GM06990 (cell line): ENCODE measurements around the gene ROBO4.

ENCODE experiments used
- DNase-seq: peaks from one replicate; pipeline ENCODE4 v3.0.0-alpha.2; 2011; ENCODE audit not compliant: insufficient read length; ENCODE audit errors: extremely low read depth
- H3K27me3 ChIP-seq: replicated peaks from 2 replicates; pipeline ENCODE4 v1.6.0; 2011; ENCODE audit warnings: low read length; ENCODE audit not compliant: control insufficient read depth, insufficient read depth
- H3K36me3 ChIP-seq: 2 replicates; pipeline ENCODE4 v1.5.1; 2011; ENCODE audit warnings: low read length; ENCODE audit not compliant: control insufficient read depth, insufficient read depth
- H3K4me3 ChIP-seq: replicated peaks from 2 replicates; pipeline ENCODE4 v1.5.1; 2011; ENCODE audit warnings: low read depth, mild to moderate bottlenecking, control low read depth, low read length
- CTCF ChIP-seq: IDR thresholded peaks from 2 replicates; pipeline ENCODE4 v1.5.1; 2011; ENCODE audit warnings: low read length, control low read depth, mild to moderate bottlenecking, inconsistent platforms; ENCODE audit not compliant: insufficient read depth, poor library complexity, severe bottlenecking

The ROBO4 gene

GRCh38 chr11:124917115-124917637, 19.5 kb upstream of the ROBO4 start:
- TF ChIP-seq CTCF, result no peak
- no peaks in the 10 kb centered on the region; the same call in 1 of the 2 replicates for H3K27me3 ChIP-seq
- H3K4me3 ChIP-seq, result no peak overlapping the region
- DNase-seq, result no peak
- H3K36me3 ChIP-seq, result no peaks in the 10 kb centered on the region

- DNase-seq, result no peak
- Histone ChIP-seq H3K27me3 (no peaks in the 10 kb centered on the region; the same call in 1 of the 2 replicates), H3K36me3 (no peaks in the 10 kb centered on the region), H3K4me3 (no peak overlapping the region)
- no peak for TF ChIP-seq CTCF
Observed at GRCh38 chr11:124916370-124916710, 18.7 kb upstream of the ROBO4 start.

- no peak for DNase-seq
- TF ChIP-seq CTCF, result no peak
- Histone ChIP-seq H3K27me3 (no peaks in the 10 kb centered on the region; the same call in 1 of the 2 replicates), H3K4me3 (no peak overlapping the region), H3K36me3 (no peaks in the 10 kb centered on the region)
Observed at GRCh38 chr11:124915541-124916369, 18.1 kb upstream of the ROBO4 start.

GRCh38 chr11:124902616-124903015, 5.0 kb upstream of the ROBO4 start:
- H3K4me3 ChIP-seq, result no peak overlapping the region
- no peak for TF ChIP-seq CTCF
- H3K27me3 ChIP-seq, result no peaks in the 10 kb centered on the region
- DNase-seq, result no peak
- H3K36me3 ChIP-seq, result no peaks in the 10 kb centered on the region

- Histone ChIP-seq H3K4me3 (no peak overlapping the region), H3K27me3 (no peaks in the 10 kb centered on the region), H3K36me3 (no peaks in the 10 kb centered on the region)
- no peak for TF ChIP-seq CTCF
- DNase-seq, result no peak
Observed at GRCh38 chr11:124900464-124900863, 2.8 kb upstream of the ROBO4 start.
